ENCODE measurements around the gene ASMTL.

GRCh38 chrX:1391370-1391706, 61.4 kb downstream of the ASMTL start:
- no peak for TF ChIP-seq EZH2phosphoT487 (IDR thresholded peaks at IDR 0.05; ENCODE audit: insufficient read depth, low read depth)
- TF ChIP-seq EZH2 (IDR thresholded peaks at IDR 0.05; ENCODE audit: insufficient read depth, poor library complexity, severe bottlenecking): no peak
